Pulmonary artery endothelial cell (primary cell): ENCODE measurements around the gene MET. TPM values are rescaled to one million over a fixed set of nuclear protein-coding genes. Genes with fewer than 3 reads are reported as not detected.
A peak's percentile ranks its signal among the peaks of the same experiment; 100 is the strongest.
"Not testable (repeated sequence)": the region's sequence is repeated elsewhere in the genome, so short reads cannot be mapped to it uniquely, and the experiment has no call there.

ENCODE experiments used
- DNase-seq: peaks from one replicate; pipeline ENCODE4 v3.0.0-alpha.2; 2011; ENCODE audit warnings: low read depth, low spot score
- total RNA-seq: library from RNA; depleted of rRNA; stranded (reverse); fragments of >200 nt; gene quantifications from 2 replicates; pipeline ENCODE4 v1.2.3, GENCODE V29; 2014

MET gene
- total RNA-seq, 1 donor from 2014 or later: 80.8 TPM

DNA sequence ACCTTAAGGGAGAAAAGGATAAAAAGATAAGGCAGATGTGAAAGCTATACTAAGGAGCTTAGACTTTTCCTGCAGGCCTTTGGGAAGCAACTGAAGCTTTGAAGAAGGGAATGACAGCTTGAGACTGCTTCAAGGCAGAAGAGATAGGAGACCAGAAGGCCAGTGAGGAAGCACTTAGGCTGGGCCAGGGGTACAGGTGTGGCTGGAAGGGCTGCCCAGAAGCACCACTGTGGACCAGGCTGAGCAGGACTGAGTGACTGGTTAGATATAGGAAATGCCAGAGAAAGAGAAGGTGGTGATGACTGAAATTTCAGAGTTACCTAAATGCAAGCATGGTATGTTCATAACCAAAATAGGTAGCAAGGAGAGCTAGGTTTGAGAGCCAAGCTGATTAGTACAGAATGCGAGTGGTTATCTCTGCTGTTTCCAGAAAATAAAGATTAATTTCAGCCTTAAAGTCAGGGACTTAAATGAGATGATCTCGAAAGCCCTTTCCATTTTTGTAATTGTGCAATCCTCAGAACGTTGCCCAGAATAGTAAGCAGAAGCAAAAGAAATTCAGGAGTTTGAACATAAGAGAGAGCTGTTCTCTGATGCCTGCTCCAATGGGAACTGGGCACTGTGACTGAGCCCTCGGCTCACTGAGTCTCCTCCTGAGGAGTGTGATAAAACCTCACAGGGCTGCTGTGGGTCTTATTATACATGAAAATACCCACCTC, 54.9 kb downstream of the MET start:
- DNase-seq: no peak

DNA sequence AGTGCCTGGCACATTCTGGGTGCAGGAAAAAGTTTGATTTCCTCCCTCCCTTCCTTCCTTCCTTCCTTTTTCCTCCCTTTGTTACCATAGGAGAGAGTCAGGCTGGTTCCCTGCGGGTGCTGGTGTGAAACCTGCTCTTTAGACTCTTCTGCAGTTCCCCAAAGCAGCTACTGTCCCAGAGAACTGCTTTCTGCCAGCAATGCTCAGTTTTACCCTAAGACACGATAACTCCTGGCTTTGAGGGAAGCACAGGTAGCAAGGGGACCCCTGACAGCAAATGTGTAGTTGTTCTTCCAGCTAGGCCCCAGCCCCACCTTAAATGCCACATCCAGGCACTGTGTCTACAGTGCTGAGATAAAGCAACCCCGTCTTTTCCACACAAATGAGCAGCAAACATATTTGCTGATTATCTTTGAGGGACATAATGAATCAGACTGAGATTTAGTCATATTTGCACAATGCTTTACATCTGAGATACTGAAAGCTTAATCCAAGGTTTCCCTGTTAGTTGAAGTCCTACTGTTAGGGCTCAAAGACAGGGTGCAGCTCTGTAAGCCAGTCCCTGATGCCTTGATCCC, 55.5 kb downstream of the MET start:
- DNase-seq: no peak

DNA sequence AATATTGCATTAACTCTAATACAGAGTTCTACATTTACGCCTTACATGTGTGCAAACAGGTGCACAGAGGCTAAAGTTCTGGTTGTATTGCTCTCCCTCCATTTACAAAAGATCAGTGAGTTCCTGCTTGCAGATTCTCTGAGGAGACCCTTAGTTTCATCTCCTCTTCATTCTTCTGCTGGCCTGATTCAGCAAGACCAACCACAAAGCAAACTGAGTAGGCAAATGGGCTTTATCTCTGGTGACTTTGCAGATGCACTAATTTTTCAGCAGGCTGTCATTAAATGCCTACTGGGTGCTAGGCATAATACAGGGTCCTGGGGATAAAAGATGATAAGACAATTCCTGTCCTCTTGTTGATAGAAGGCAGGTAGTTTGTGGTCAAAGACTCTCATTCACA, 56.4 kb downstream of the MET start:
- DNase-seq: no peak

DNA sequence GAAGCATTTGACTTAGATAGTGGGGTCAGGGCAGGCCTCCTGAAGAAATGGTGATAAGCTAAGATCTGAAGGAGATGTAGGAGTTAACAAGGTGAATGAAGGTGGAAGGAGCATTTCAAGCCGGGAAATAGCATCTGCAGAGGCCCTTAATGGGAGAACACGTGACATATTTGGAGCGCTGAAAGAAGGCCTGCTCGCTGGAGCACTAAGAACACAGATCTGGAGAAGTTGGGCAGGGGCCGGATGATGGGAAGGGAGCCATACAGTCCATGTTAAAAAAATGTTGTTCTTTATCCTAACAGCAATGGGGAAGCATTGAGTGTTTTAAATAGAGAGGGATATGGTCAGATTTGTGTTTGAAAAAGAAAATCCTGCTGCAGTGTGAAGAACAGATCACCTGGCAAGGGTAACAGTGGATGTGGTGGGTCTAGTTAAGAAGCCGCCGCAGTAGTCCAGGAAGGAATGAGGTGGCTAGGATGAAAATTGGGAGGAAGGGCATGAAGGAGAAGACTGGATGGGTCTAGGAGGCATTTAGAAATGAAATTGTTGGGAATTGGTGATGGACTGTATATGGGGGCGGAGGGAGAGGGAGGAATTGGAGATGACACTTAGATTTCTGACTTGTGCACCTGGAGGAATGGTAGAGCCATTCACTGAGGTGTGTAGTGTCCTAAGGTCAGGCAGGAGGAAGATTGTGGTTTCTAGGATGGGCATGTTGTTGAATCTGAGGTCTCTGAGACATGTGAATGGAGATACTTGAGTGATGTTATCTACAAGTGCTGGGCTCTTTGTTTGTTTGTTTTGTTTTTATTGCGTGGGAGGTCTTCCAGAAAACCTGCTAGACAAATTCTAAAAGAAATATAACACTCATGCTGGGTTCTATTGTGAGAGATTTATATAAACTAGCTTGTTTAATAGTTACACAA, 58.4 kb downstream of the MET start:
- no peak for DNase-seq

DNA sequence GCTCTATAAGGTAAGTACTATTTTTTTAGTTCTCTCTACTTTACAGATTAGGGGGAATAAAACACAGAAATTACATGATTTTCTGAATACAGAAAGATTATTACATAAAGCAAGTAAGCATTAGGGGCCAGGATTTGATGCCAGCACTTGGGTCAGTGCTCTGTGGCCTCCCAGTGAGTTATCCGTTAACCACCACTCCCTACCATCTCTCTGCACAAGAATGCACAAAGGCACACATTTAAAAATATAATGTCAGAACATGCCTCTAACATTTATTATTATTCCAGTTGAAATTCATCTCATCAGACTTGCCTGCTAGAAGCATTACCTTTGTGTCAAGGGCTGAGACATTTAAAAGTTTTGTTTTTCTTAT, 59.0 kb downstream of the MET start:
- no peak for DNase-seq

DNA sequence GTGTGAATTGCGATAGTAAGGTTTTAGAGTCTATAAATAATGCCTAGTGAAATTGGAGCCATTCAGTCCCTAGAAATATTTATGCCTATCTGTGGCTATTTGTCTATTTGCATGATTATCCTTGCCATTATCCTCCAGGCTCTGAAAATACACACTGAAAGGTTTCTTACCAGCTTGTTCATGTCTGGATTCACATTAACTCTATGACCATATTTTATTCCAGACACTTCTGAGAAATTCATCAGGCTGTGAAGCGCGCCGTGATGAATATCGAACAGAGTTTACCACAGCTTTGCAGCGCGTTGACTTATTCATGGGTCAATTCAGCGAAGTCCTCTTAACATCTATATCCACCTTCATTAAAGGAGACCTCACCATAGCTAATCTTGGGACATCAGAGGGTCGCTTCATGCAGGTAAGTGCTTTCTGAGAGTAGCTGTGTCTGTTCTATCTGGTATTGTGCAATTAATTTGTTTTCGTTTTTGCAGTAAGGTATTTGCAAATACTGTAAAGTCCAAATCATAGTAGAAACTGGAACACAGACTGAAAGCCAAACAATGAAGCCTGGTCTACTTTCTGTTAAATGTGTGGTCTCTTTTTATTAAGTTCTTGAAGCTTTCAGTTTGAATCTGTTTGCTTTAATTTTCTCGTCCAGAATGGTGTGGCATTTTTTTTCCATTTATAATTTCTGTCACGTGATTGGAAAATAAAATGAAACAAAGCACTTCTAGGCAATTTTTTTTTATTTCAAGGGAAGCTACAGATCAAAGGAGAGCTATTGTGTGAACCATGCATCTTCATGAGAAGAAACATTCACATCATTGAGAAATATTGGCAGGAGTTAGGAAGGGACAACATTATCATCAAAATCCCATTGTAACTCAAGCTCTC, 59.7 kb downstream of the MET start:
- no peak for DNase-seq

DNA sequence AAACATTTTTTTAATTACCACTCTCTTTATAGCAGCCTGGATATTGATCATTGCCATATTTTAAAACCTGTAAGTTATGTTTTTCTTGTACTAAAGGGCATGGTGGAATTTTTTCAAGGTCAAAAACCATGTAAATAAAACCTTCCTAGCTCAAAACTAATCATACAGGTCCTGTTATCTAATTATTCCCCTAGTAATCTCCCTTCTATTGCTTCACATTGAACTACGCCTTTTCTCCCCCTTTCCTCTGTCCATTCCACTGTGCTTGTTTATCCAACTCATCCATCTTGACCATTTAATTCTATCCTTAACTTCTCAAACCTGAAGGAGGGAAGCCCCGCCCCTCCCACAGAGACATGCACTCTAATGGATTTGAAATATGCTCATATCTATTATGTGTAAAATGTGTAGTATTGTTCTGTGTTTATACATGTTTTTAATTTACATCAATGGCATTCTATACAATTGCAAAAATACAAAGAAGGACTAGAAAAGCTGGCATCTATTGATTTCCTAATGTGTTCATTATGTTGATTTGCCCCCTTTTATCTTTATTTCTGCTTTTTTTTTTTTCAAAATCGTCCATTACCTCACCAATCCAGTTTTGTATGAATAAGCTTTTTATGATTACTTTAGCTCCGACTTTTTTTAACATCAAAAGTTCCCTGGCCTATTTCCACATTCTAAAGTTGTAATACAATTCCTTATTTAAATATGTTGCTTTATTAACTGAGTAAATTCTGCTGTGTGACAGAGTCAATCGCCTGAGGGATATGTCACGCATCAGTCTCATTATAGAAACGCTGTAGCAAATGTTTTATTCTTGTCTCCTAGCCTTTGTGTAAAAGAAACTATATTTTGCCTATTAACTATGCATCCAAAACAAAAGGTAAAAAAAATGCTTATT, 61.0 kb downstream of the MET start:
- DNase-seq: no peak

DNA sequence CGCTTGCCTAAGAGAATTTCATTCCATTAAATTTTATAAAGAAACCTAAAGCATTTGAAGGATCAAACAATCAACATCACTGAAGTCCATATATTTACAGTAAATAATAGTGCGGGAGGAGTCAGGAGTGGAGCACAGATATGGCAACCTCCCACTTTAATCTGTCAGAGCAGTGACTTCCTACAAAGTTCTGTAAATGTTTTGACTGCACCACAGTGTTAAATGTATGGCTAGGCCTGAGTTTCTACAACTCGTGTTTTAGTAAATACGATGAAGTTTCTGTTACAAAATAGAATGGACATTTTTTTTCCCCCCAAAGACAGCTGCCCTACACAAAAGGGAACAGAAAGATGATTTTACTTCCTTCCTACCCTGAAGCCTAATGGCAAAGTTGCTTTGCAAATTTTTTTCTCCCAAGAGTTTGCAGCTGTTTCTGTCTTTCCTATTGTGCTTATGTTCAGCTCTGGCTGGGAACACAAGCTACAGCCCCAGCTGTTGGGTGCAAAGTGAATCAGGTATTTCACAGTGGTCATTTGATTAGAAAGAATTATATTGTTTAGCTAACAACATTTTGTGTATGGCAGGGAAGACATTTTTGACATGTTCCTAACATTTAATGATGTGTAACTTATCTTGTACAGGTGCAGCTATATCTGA, 62.1 kb downstream of the MET start:
- DNase-seq: no peak

DNA sequence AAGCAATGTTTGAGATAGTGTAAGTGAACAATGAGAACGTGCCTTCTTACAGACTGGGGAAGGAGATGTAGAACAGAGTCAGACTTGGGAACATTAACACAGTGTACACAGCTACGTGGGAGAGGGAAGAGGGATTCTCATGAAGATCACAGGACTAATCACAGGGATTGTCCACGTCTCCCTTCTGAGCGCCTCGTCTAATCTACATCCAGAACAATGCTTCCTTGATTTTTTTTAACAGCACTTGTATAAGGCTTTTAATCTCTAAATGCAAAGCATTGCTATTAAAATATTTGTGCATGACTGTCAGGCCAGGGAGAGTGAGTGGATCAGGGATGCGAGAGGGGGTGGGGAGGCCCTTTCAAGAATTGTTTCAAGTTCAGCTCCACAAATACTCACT, 62.7 kb downstream of the MET start:
- no peak for DNase-seq

DNA sequence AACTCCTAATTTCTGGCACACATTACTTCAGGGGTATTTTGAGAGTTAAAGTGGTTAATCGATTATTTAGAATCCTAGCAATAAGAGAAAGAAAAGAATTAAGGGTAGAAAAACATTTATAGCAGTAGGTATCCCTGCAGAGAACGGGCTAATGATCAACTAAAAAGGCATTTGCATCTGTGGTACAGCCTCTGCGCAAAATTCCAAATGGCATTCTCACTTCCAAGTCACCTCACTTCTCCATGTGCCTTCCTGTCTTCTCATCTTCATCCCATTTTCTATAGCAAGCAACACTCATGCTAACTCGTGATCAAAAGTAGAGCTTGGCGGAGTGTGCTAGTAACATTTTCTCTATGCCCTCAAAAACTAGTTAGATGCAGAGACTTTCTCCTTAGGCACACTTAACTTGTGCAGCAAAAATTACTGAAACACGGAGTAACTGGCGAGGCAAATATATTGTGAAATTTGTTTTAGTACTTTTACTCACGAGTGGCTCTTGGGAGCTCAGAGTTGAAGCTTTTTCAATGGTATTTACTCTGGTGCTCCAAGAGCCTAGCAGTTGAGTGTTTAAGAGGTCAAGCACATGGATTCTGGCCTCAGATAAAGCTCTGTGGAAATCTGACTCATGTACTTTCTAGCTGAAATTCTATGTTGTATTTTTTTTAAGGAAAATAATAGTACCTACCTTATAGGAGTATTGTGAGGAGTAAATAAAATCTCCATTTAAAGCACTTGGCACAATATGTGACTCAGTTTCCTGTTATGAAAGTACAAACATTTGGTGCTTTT, 65.1 kb downstream of the MET start:
- DNase-seq: peak; percentile 57

DNA sequence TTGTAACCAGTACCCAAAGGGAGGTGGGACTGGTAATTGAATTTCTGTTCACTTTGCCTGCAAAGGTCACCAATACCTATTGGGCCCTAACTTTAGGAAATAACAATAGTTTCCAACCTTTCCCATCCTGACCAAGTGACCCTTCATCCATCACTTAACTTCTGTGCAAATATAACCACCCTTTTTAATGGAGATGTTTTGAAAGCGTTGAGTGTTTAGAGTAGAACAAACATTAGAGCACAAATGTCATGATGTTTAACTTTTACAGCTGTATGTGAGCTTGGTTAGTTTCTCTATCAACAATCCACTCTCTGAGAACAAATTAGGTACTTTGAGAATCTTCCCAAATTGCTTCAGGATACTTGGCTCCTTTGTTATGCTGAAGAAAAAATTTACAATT, 66.4 kb downstream of the MET start:
- no peak for DNase-seq

DNA sequence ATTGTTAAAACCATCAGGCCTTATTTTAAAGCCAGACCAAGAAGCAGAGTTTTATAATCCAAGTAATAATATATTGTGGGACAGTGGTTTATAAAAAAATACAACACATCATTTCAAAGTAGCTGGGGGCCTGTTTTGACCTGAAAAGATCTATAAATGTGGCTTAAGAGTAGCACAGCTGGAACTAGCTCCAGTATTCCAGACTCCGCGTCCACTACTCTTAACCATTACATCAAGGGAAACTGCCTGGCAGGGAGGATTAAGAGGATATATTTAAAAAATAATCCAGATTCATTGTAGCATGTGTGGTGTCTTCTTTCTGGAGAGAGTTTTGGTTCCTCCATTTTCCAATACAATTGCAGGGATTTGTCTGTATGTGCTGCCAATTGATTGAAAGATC, 67.3 kb downstream of the MET start:
- DNase-seq: no peak

DNA sequence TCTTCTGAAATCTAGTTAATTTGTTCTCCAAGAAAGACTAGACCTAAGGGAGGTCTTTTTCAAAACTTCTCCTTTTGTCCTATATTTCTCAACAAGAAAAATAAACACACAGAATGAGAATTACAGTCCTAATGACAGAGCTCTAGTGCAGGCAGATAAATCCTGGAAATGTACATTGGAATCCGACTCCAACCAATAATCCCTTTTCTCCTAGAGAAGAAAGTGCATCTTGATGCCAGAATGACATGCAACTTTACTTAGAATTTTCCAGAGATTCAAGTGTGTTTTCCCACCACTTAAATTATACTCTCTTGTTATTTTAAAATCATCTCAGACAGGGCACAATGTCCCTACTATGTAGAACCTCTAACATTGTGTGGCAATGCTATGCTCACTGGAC, 68.2 kb downstream of the MET start:
- DNase-seq: no peak

DNA sequence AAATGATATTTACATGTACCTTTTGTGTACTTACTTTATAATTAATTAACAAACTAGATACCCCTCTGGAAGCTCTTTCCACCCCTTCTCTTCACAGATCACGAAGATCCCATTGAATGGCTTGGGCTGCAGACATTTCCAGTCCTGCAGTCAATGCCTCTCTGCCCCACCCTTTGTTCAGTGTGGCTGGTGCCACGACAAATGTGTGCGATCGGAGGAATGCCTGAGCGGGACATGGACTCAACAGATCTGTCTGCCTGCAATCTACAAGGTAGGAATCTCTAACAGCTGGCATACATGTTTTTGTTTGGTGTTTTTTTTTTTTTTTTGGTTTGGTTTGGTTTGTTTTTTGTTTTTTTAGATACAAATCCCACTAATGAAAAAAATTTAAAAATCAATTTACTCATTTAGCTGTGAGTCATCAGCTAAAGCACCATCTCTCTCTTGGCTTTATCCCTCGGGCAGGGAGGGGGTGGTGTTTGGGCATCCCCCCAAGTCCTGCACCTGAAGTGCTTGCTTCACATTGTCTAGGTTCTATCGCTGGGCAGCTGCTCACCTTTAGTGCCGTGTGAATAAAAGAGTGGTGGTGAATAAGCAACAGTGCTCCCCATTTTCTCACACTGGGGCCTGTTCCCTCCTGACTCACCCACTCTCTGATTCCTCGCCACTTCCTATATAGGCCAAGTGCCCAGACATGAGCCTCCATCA, 68.9 kb downstream of the MET start:
- no peak for DNase-seq

DNA sequence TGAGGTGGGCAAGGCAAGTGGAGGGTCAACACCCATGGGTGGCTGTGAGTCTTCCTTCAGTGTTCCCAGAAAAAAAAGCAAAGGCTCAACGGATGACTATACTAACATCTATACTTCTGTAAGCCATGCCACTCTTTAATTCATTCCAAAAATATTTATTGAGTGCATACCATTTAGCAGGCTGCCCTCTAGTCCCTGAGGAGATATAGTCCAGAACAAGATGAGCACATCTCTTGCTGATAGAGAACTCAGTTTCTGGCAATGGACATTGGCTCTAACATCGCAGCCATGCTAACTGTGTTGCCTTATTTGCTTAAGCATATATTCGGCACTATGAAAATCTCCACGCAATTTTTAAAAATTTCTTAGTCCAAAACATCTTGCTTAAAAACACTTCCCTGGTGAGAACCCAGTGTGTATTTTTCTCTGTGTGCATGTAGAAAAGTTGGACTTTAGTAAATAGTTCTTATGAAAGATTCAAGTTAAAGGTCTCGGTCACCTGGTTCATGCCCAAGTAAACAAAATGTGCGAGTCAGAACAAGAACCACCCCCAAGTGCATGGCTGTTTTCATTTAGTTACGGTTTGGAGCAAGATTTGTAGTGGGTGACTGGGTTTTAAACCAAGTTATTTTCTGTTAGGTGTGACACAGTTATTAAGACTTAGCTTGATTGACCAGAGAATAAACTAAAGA, 69.8 kb downstream of the MET start:
- no peak for DNase-seq

DNA sequence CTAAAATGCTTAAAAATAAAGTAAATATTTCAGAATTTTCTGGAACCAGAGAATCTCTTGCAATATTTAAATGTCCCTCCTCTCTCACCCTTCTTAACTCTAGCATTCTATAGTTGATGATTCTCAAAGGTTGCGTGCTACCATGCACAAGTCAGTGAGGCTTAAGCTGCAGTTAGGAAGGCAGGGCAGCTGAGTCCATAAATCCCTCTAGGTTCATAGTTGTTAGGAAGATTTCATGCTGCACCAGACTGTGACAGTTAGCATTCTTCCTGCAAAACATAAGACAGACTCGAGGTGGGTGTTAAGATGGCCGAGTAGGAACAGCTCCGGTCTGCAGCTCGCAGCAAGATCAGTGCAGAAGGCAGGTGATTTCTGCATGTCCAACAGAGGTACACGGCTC, 70.6 kb downstream of the MET start:
- no peak for DNase-seq

DNA sequence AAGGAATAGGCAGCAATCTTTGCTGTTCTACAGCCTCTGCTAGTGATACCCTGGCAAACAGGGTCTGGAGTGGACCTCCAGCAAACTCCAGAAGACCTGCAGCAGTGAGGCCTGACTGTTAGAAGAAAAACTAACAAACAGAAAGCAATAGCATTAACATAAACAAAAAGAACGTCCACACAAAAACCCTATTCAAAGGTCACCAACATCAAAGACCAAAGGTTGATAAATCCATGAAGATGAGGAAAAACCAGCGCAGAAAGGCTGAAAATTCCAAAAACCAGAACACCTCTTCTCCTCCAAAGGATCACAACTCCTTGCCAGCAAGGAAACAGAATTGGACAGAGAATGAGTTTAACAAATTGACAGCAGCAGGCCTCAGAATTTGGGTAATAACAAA, 71.8 kb downstream of the MET start:
- not testable (repeated sequence) for DNase-seq

DNA sequence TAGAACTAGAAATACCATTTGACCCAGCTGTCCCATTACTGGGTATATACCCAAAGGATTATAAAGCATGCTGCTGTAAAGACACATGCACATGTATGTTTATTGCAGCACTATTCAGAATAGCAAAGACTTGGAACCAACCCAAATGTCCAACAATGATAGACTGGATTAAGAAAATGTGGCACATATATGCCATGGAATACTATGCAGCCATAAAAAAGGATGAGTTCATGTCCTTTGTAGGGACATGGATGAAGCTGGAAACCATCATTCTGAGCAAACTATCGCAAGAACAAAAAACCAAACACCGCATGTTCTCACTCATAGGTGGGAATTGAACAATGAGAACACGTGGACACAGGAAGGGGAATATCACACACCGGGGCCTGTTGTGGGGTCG, 74.4 kb downstream of the MET start:
- DNase-seq: not testable (repeated sequence)
